Osteoblast (primary cell): ENCODE results near the gene GARIN3. TPM values are rescaled to one million over a fixed set of nuclear protein-coding genes. Genes with fewer than 3 reads are reported as not detected.

Source experiments
- DNase-seq: peaks from one replicate; pipeline ENCODE4 v3.0.0; 2011; ENCODE audit warnings: low spot score, mixed read lengths; ENCODE audit not compliant: insufficient read length; ENCODE audit errors: missing footprints
- H2AFZ ChIP-seq: 2 replicates; pipeline ENCODE4 v1.6.0; 2011; ENCODE audit warnings: mild to moderate bottlenecking, low read length
- H3K27ac ChIP-seq: 2 replicates; pipeline ENCODE4 v1.5.1; 2011; ENCODE audit warnings: mild to moderate bottlenecking, low read depth, low read length, moderate library complexity
- H3K27me3 ChIP-seq: 2 replicates; pipeline ENCODE4 v1.6.0; 2012; ENCODE audit warnings: mild to moderate bottlenecking, control low read depth, inconsistent platforms, low read length, moderate library complexity; ENCODE audit not compliant: insufficient read depth
- H3K36me3 ChIP-seq: 2 replicates; pipeline ENCODE4 v1.5.1; 2011; ENCODE audit warnings: mild to moderate bottlenecking, low read length, control low read depth, moderate library complexity; ENCODE audit not compliant: insufficient read depth
- H3K4me1 ChIP-seq: 2 replicates; pipeline ENCODE4 v1.5.1; 2011; ENCODE audit warnings: mild to moderate bottlenecking, low read length, control low read depth, moderate library complexity; ENCODE audit not compliant: insufficient read depth
- H3K4me2 ChIP-seq: 2 replicates; pipeline ENCODE4 v1.6.0; 2011; ENCODE audit warnings: mild to moderate bottlenecking, low read length; ENCODE audit not compliant: insufficient read depth
- H3K4me3 ChIP-seq: fragments of 200-600 bp; sonication (generic); 3 replicates; pipeline ENCODE4 v1.5.1; 2012; ENCODE audit warnings: mild to moderate bottlenecking, low read length, inconsistent platforms; ENCODE audit not compliant: insufficient read depth
- H3K79me2 ChIP-seq: 2 replicates; pipeline ENCODE4 v1.6.0; 2012; ENCODE audit warnings: mild to moderate bottlenecking, low read length, control low read depth, inconsistent platforms; ENCODE audit not compliant: insufficient read depth
- H3K9me3 ChIP-seq: 2 replicates; pipeline ENCODE4 v1.5.1; 2011; ENCODE audit warnings: low read depth, low read length, control low read depth
- H4K20me1 ChIP-seq: 2 replicates; pipeline ENCODE4 v1.6.0; 2012; ENCODE audit warnings: mild to moderate bottlenecking, low read length, control low read depth; ENCODE audit not compliant: insufficient read depth
- CTCF ChIP-seq: IDR thresholded peaks from 2 replicates; pipeline ENCODE4 v1.5.1; 2011; ENCODE audit warnings: mild to moderate bottlenecking, low read depth, low read length, moderate library complexity; ENCODE audit errors: extremely low read depth
- total RNA-seq: library from RNA; depleted of rRNA; stranded (reverse); fragments of >200 nt; gene quantifications from 2 replicates; pipeline ENCODE4 v1.2.3, GENCODE V29; 2012

Gene GARIN3
- total RNA-seq, 1 donor, result not detected

DNA sequence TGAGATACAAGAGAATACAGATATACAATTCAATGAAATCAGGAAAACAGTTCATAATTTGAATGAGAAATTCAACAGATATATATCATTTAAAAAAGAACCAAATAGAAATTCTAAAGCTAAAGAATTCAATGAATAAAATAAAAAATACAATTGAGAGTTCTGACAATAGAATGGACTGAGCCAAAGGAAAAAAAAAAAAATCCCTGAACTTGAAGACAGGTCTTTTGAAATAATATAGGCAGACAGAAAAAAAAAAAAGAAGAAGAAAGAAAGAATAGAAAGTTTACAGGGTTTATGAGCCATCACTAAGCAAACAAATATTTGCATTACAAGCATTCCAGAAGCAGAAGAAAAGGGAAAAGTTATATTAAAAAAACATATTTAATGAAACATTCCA lies 44.4 kb downstream of the GARIN3 start:
- H3K4me2 ChIP-seq, result no peak overlapping the region
- no peak overlapping the region for H3K27ac ChIP-seq
- H3K4me1 ChIP-seq, result no peaks in the 10 kb centered on the region
- H3K36me3 ChIP-seq, result no peaks in the 10 kb centered on the region
- H2AFZ ChIP-seq, result no peak overlapping the region
- no peak for TF ChIP-seq CTCF
- no peak overlapping the region for H3K4me3 ChIP-seq
- no peaks in the 10 kb centered on the region for H3K27me3 ChIP-seq
- no peaks in the 10 kb centered on the region for H3K9me3 ChIP-seq
- no peaks in the 10 kb centered on the region for H3K79me2 ChIP-seq
- no peak for DNase-seq
- H4K20me1 ChIP-seq, result no peaks in the 10 kb centered on the region

DNA sequence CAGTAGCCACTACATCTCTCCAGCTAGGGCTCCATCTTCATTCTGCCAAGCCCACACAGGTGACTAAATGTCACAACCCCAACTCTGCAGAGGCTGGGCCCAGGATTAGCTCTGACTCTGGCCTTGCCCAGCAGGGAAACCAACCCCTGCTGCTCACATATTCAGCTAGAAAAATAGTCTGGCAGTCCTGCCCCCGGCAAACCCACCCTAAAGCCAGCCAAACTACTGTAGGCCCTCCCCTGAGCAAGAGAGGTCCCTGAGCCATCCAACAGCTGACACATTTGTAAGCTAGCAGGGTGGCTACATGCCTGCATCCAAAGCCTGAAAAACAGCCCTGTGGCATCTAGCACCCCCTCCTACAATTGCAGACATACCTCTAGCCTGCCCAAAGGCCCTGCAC lies 46.0 kb downstream of the GARIN3 start:
- no peaks in the 10 kb centered on the region for H3K27me3 ChIP-seq
- no peaks in the 10 kb centered on the region for H3K9me3 ChIP-seq
- H3K36me3 ChIP-seq, result no peaks in the 10 kb centered on the region
- no peaks in the 10 kb centered on the region for H4K20me1 ChIP-seq
- no peaks in the 10 kb centered on the region for H3K79me2 ChIP-seq
- no peak for TF ChIP-seq CTCF
- H2AFZ ChIP-seq, result no peak overlapping the region
- no peak overlapping the region for H3K4me3 ChIP-seq
- no peaks in the 10 kb centered on the region for H3K4me1 ChIP-seq
- no peak overlapping the region for H3K4me2 ChIP-seq
- H3K27ac ChIP-seq, result no peak overlapping the region
- DNase-seq, result no peak

DNA sequence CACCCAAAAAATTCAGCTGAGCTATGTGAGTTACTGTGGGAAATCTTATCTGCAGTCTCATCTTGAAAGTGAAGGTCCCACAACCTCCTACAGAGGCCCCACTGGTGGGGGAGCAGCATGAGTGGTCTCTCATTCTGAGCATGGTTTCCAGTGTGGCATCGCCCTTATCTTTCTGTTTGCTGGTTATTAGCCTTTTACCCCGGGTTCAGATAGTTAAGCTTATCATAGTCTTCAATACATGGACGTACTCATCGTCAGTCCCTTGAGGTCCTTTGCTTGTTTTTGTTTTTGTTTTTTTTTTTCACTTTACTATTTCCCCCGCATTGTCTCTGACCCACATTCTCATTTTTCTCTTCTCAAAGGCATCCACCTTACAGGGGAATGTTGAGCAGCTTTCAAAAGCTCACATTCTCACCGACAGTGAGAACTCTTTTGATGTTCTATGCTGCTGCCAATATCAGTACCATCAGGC lies 49.5 kb downstream of the GARIN3 start:
- Histone ChIP-seq H3K4me1 (no peaks in the 10 kb centered on the region), H3K36me3 (no peaks in the 10 kb centered on the region), H3K9me3 (no peaks in the 10 kb centered on the region), H3K4me2 (no peak overlapping the region), H4K20me1 (no peaks in the 10 kb centered on the region), H3K27me3 (no peaks in the 10 kb centered on the region), H3K79me2 (no peaks in the 10 kb centered on the region), H2AFZ (no peak overlapping the region), H3K4me3 (no peak overlapping the region), H3K27ac (no peak overlapping the region)
- DNase-seq, result no peak
- no peak for TF ChIP-seq CTCF

DNA sequence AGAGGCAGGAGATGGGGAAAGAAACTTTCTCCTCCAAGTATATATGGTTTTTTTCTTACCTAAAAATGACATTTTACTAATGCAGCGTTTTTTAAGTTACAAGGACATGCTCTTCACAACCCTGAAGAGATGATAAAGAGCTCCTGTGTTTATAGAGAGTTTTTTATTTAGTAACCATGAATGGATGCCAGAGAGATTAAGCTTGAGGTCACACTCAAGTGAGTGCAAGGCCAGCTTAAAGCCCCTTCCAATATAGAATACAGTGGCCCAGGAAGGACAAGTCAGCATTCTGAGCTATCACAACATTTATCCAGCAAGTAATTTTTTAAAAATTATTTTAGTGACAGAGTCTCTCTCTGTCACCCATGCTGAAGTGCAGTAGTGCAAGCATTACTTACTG lies 50.6 kb downstream of the GARIN3 start:
- Histone ChIP-seq H3K4me2 (no peak overlapping the region), H3K79me2 (no peaks in the 10 kb centered on the region), H3K4me1 (no peaks in the 10 kb centered on the region), H2AFZ (no peak overlapping the region), H4K20me1 (no peaks in the 10 kb centered on the region), H3K27me3 (no peaks in the 10 kb centered on the region), H3K9me3 (no peaks in the 10 kb centered on the region), H3K27ac (no peak overlapping the region), H3K4me3 (no peak overlapping the region), H3K36me3 (no peaks in the 10 kb centered on the region)
- TF ChIP-seq CTCF, result no peak
- DNase-seq, result no peak
